T-helper 2 cell treated with Interferon-gamma antibody and Interleukin-4, amounts not matched to agents 100 ng/mL and 5 ng/mL, for 36 hours (primary cell): Measurements from ENCODE around the gene UBB. TPM values are rescaled to one million over a fixed set of nuclear protein-coding genes. Genes with fewer than 3 reads are reported as not detected.

Experiments used
- intact Hi-C: fragments of 100-400 bp; cut with micrococcal nuclease; formaldehyde crosslinking; loops from one replicate; pipeline ENCODE4 v1.15.1; 2023
- total RNA-seq: library from RNA; stranded (reverse); gene quantifications from 2 replicates; pipeline ENCODE4 v1.2.3, GENCODE V29; 2022

Gene UBB
- total RNA-seq, result 1,372 and 1,403 TPM in 2 replicates

DNA sequence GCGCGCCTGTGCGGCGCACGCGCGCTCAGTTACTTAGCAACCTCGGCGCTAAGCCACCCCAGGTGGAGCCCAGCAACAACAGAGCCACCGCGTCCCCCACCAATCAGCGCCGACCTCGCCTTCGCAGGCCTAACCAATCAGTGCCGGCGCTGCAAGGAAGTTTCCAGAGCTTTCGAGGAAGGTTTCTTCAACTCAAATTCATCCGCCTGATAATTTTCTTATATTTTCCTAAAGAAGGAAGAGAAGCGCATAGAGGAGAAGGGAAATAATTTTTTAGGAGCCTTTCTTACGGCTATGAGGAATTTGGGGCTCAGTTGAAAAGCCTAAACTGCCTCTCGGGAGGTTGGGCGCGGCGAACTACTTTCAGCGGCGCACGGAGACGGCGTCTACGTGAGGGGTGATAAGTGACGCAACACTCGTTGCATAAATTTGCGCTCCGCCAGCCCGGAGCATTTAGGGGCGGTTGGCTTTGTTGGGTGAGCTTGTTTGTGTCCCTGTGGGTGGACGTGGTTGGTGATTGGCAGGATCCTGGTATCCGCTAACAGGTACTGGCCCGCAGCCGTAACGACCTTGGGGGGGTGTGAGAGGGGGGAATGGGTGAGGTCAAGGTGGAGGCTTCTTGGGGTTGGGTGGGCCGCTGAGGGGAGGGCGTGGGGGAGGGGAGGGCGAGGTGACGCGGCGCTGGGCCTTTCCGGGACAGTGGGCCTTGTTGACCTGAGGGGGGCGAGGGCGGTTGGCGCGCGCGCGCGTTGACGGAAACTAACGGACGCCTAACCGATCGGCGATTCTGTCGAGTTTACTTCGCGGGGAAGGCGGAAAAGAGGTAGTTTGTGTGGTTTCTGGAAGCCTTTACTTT is at the start of gene UBB:
UBB (plus strand) TSS at position 452 of the 856 bp plus-strand sequence. CDS start 817 bp downstream, outside the sequence.
- intact Hi-C loops, result loop anchor here (1.0 to 2.0 kb wide), 5 partner anchors 28 to 166 kb away; partner anchors contain the start of genes CENPV, NCOR1 and TRPV2

DNA sequence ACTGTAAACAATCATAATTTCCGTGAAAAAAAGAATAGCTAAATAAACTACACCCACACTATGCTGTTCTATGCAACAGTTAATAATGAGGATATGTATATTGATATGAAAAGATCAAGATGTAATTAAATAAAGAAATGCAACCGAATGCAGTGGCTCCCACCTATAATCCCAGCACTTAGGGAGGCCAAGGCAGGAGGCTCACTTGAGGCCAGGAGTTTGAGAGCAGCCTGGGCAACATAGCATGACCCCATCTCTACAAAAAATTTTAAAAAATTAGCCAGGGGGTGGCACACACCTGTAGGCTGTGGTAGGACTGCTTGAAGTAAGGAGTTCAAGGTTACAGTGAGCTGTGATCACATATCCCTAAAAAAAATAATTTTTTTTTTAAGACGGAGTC is 42.5 kb upstream of the UBB start:
- intact Hi-C loops, result no loop called here

DNA sequence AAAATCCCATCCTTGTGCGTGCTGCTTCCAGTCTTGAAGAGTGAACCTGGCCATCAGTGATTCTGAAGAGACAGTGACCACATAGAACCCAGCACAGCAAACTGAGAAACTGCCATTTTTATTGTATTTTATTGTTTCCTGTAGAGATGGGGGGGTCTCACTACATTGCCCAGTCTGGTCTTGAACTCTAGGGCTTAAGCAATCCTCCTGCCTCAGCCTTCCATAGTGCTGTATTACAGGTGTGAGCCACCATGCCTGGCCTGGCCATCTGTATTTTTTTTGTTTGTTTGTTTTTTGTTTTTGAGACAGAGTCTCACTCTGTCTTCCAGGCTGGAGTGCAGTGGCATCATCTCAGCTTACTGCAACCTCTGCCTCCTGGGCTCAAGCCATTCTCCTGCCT is 41.5 kb upstream of the UBB start:
- intact Hi-C loops, result no loop called here

DNA sequence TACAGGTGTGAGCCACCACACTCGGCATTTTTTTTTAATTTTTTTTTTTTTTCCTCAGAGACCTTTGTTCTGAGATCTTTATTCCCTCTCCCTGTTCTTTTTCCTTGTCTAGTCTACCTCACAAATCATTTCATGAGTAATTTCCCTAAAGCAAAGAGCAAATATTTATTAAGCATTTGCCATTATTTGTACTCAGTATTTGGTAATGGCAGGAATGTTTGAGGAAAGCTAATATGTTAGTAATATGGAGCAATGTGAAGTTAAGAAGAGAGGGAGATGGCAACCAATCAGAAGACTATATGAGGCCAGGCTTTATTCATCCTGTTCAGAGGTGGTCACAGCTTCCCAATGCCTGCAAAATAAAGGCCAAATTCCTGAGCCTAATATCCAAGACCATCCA is 40.9 kb upstream of the UBB start:
- intact Hi-C loops, result no loop called here

DNA sequence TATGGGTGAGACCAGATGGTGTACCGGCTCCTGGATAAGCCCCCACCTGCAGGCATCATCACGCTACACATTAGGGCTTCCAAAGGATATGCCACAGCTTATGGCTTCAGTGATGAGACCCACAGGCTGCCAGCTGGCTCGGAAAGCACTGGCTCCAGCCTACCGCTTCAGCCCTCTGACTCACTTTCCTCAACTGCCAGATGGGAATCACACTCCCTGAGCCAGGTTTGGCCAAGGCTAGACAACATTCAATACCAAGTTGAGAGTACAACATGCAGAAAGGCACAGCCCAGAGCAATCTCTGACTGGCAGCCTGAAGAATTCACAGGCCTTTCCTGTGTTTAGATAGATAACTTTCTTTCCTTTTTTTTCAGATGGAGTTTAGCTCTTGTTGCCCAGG is 37.9 kb upstream of the UBB start:
- intact Hi-C loops, result no loop called here

DNA sequence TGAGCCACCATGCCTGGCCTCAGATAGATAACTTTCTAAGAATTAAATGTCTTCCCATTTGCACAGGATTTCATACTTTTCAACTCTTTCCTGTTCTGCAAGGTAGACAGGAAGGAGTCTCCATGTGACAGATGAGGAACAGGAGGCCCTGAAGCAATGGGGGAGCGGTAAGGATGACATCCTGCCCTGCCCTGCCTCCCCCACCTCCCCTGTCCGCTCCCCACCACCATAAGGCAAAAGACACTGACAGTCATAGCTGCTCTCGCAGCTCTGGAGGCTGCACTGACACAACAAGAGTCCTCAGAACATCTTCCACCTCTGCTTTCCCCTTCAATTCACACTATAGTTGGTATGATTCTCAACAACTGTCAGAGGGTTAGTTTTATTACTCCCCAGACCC is 37.3 kb upstream of the UBB start:
- intact Hi-C loops, result no loop called here

DNA sequence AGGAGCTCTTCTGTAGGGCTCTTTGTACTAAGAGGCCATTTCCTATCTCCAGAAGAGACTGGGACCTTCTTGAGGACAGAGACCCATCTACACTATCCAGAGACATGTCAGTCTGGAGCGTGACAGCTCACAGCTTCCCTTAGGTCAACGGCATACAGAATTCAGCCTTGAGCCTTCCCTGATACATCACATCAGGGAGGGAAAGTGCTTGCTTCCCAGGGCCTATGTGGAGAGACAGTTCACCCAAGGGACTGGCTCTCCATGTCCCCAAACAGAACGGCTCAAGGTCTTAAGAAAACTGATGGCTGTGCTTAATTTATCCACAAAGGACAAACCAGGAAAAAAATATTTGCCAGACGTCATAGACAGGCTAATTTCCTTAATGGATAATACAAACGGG is 35.3 kb upstream of the UBB start:
- intact Hi-C loops, result no loop called here

DNA sequence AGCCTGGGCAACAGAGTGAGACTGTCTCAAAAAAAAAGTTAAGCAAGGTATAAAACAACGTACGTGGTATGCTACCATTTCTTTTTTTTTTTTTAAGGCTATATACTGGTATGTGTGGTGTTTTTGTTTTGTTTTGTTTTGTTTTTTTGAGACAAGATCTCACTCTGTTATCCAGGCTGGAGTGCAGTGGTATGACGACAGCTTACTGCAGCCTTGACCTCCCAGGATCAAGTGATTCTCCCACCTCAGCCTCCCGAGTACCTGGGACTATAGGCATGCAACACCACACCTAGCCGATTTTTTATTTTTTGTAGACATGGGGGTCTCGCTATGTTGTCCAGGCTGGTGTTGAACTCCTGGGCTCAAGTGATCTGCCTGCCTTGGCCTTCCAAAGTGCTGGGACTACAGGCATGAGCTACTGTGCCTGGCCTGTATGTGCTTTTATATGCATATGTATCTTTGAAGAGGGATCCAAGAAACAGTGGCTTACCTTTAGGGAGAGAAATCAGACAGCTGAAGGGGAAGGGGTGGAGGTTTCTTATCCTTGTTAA is 34.1 kb upstream of the UBB start:
- intact Hi-C loops, result no loop called here

DNA sequence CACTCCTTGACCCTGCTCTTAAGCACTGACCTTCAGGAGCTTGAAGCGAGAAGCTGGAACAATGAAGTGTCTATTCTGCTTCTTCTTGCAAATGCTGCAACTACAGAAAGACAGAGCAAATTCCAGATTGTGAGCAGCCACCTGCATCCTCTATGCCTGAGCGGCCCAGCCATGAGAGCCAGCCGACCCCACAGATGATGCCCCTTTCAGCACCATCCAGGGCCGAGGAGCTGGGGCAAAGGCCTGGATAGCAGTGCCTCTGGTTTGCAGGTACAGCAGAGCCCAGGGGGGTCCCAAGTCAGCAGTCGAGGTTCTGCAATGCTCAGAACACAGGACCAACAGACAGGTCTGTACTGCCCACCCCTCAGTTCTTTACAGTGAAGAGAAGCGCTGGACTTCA is 32.3 kb upstream of the UBB start:
- intact Hi-C loops, result no loop called here

DNA sequence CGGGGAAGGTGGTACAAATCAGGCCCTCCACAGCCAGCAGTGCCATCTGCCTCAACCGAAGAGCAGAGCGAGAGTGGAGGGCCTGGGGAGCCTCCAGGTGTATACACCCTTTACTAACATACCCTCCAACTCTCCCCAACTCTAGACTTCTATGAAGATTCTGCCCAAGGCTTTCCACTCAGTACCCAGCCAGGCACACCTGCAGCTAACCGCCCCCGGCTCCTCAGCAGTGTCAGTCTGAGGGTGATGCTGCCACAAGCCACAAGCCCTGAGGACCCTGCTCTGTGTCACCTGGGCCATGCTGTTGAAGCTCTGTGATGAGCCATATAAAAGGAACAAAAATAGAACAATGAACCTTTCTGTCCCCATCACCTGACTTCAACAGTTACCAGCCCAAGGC is 31.5 kb upstream of the UBB start:
- intact Hi-C loops, result no loop called here

DNA sequence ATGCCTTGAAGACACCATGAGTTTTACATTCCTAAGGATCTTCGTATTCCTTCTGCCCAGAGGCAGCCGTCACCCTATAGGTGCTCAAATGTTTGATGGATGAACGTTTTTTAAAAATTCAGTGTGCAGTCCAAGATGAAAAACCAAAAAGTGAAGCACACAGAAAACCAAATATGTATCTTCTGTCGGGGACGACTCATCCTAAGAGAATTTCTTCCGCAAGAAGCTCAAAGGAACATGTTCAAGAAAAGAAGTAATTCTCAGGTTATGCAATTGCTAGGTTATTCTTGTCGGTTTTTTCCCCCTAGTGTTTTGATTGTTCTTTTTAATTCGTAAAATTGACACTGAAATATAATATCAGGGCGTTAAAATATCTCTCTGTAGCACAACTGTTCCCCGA is 29.1 kb upstream of the UBB start:
- intact Hi-C loops, result loop anchor here (1.0 to 10.0 kb wide), 3 partner anchors 29 to 137 kb away; partner anchors contain the start of genes NCOR1, PIGL and UBB

DNA sequence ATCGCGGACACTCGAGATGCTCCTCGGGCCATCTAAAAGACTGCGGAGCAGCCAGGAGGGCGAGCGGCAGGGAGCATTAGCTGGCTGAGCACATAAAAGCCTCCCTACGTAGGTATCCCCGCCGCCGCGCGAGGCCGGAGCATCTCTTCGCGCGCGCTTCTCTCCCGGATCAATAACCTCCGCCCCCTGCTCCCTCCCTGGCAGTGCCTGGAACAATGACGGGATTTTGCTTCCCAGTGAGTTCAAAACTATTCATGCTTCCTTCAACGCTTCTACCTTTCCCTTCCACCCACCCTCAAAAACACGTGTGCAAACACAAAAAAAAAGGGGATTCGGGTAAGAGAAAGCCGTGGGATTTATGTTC is 28.6 kb upstream of the UBB start:
- intact Hi-C loops, result loop anchor here (1.0 to 10.0 kb wide), 3 partner anchors 29 to 137 kb away; partner anchors contain the start of genes NCOR1, PIGL and UBB

DNA sequence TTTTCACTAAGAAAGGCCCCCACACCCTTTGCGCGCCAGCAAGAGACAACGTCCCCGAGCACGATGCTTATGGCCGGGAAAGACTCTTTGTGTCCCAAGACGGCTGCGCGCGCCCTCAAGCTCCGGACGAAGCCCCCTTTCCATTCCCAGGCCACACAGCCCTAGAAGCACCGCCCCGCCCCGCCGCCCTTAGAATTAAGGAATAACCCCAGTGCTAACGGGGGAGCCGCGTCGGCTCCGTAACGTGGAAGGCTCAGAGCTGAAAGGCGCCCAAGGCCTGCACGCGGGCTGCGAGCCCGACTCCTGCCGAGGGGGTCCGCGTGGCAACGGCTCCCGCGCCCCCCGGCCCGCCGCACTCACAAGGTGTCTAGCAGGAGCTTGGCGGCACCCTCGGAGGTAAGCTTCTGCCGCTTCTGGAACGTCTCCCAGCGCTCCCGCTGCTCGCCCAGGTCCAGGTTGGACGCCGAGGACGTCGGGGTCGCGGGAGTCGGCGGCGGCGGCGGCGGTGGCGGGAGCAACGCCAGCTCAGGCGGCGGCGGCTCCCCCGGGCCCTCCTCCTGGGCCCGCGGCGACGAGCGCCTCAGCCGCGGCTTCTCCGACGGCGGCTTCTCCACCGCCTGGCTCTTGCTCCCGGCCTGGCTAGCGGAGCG is 28.1 kb upstream of the UBB start:
- intact Hi-C loops, result loop anchor here (1.0 to 10.0 kb wide), 3 partner anchors 28 to 138 kb away; partner anchors contain the start of genes NCOR1, PIGL and UBB

DNA sequence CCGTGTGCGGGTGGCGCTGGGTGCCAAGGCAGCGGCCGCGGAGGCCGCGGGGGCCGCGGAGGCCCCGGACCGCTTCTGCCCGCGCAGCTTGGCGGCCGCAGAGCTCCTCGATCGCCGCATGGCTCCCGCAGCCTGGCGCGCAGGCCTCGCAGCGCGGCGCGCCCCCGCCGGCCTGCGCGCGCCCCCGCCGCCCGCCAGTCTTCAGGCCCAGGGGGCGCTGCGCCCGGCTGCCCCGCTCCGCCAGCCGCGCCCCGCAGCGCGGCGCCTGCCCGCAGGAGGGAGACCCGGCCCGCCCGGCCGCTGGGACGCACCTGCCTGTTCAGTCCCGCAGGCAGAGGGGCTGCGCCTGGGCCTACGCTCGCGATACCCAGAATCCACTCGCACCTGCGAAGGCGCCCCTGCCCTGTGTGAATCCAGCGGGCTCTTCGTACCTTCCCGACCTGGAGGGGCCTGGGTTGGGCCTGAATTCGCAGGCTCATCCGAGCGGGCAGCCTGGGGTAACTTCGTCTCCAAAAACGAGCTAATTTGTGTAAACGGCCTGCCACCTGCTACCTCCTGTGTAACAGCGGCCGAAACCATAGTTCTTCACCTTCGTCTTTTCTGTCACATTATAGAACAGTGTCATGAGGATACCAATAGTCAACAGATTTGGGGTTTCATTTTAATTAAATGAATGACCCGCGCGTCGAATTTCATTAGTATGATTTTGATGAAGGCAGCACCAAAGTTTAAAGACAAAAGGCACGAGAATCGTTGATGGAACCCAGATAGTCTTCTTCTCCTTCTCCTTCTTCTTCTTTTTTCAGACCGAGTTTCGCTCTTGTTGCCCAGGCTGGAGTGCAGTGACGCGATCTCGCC is 27.3 kb upstream of the UBB start, which contains the start of gene CENPV:
CENPV (minus strand) TSS at position 153 of the 858 bp plus-strand sequence; CDS start at position 120, 33 bp downstream.
- intact Hi-C loops, result loop anchor here (2.0 to 10.0 kb wide), 2 partner anchors 27 to 139 kb away; partner anchors contain the start of genes NCOR1, PIGL and UBB

DNA sequence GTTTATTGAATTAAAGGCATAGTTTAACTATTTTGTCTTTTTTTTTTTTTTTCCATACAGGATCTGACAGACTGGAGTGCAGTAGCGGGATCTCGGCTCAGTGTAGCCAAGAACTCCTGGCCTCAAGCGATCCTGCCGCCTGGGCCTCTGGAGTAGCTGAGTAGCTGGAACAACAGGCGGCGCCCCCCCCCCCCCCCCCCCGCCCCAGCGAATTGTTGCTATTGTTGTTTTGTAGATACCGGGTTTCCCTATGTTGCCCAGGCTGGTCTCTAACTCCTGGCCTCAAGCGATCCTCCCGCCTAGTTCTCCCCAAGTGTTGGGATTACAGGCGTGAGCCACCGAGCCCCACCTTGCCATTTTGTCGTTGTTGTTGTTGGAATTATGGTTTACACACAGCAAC is 26.3 kb upstream of the UBB start:
- intact Hi-C loops, result loop anchor here (10.0 kb wide), 1 partner anchor 140 kb away; the partner anchor contains the start of genes NCOR1 and PIGL

DNA sequence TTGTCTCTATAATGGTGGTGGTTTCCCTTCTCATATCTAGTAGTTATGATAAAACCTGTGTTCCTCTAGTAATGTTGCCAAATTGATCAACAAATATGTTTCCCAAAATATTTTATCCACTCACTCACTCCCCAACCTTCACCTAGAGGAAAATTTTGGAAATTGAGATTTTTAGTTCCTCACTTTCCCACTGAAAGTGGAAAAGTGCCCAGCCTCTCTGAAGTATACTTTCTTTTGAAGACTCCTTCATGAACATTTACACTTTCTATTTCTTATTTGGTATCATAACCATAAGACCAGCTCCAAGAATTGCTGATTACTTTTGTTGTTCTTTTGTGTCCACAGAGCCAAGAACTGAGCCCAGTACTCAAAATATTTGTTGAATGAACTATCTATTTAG is 22.5 kb upstream of the UBB start:
- intact Hi-C loops, result loop anchor here (10.0 kb wide), 1 partner anchor 144 kb away; the partner anchor contains the start of genes NCOR1 and PIGL

DNA sequence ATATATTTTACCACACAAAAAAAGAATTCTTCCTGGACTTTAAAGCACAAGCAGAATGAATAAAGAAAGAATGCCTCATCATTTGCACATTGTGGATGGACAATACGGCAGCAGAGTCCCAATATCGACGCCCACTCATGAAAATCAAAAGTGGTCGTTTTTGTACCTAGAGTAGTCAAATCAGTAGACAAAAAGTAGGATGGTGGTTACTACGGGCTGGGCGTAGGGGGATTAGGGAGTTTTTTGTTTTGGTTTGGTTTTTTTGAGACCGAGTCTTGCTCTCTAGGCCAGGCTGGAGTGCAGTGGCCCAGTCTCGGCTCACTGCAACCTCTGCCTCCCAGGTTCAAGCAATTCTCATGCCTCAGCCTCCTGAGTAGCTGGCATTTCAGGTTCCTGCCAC is 19.0 kb upstream of the UBB start:
- intact Hi-C loops, result loop anchor here (2.0 to 10.0 kb wide), 2 partner anchors 53 to 223 kb away; partner anchors contain the start of gene TRPV2

DNA sequence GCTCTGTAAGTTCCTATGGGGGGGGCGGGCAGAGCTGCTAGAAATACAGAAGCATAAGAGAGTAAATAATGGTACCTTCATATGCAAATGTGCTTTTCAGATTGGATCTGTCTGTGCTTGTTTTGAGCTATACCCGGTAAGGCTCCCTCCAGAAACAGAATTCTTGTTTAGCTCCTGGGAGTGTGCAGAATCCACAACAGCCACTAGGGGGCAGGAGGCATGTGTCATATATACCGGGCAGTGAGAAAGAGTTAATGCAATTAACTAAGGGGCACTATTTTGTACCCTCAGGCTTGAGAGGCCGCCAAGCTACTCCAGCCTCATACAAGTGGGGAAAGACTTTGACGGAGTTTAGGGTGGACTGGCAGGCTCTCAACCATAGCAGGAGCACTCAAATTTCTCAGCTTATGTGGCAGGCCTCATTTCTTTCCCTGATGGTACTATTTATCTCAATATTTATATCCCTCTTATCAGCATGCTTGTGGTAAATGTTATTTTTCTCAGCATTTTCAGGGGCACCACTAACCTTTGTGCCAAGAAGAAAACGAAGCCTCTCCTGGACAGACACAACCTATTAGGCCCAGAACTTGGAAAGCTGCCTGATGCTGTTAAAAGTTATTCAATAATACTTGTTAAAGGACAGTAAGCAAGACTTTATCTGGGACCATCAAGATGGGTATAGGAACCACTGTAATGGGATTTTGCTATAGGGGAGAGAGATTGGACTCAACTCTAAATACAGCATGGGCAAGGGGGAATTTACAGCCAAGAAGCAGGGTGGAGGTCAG is 16.9 kb upstream of the UBB start:
- intact Hi-C loops, result loop anchor here (1.0 to 10.0 kb wide), 3 partner anchors 51 to 221 kb away; partner anchors contain the start of gene TRPV2

DNA sequence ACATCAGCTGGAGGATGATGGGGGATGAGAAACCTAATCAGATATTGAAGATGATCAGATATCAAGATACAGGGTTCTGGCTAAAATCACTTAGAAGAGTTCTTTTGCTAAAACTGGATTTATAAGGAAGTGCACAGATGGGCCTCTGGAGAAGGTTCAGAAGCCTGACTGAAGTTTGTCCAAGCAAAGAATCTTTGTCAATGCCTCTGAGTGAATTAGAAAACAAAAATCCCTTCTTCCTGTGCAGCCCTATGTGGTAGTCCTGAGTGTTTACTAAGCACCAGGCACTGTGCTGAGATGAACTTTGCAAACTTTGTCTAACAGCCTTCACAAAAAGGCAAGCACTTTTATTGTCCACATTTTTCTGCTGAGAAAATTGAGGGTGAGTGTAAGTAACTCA is 16.3 kb upstream of the UBB start:
- intact Hi-C loops, result loop anchor here (10.0 kb wide), 1 partner anchor 50 kb away; the partner anchor contains the start of gene TRPV2

DNA sequence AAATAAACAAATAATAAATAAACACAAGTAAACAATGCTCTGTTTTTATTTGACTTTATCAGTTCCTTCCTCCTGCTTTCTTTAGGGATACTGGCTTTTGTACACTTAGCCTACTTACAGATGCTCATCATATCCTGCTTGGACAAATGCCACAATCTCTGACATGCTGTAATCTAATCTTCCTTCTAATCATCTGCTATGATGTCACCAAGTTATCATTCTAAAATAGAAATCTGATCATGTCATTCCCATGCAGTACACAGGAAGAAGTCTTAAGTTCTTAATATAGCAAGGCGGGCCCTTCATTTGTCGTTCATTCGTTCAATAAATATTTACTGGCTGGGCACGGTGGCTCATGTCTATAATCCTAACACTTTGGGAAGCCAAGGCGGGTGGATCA is 9.1 kb upstream of the UBB start:
- intact Hi-C loops, result no loop called here
